Upper lobe of left lung (tissue), 4 donors: ENCODE results near the gene UBE2L5.

Source experiments
- EP300 ChIP-seq, 4 donors: sonication (generic); formaldehyde crosslinking; IDR thresholded peaks; one replicate each; pipeline ENCODE4 v1.5.1; 2017; ENCODE audit warnings: antibody characterized with exemption in 4 of 4, control low read depth in 2 of 4
- TF ChIP-seq, protein P1 (sequence below), 6 experiments: fragments of 450-650 bp in 4 of 6; fragments of 200-600 bp in 2 of 6; sonication (generic) in 2 of 6; IDR thresholded peaks; one replicate each; pipeline ENCODE4 v1.5.1; 2016 to 2019; ENCODE audit warnings: antibody characterized with exemption in 6 of 6

DNA sequence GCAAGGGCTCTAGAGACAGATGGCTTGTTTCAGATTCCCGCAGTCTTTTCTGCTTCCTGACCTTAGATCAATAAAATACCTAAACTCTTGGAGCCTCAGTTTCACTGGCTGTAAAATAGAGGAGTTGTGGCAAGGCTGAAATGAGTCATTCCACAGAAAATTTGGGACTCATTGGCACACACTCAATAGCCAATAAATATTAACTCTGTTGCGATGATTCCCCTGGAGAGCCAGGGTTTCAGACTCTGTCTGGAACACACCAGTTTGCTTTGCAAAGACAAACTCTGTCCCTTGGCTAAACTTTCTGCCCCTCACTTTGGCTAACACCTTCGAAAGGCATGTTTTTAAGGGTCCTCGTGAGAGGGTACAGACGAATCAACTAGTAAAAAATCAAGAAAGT lies 18.1 kb upstream of the UBE2L5 start:
- no peak for TF ChIP-seq EP300 (IDR thresholded peaks at IDR 0.05)
- TF ChIP-seq, protein P1, sequence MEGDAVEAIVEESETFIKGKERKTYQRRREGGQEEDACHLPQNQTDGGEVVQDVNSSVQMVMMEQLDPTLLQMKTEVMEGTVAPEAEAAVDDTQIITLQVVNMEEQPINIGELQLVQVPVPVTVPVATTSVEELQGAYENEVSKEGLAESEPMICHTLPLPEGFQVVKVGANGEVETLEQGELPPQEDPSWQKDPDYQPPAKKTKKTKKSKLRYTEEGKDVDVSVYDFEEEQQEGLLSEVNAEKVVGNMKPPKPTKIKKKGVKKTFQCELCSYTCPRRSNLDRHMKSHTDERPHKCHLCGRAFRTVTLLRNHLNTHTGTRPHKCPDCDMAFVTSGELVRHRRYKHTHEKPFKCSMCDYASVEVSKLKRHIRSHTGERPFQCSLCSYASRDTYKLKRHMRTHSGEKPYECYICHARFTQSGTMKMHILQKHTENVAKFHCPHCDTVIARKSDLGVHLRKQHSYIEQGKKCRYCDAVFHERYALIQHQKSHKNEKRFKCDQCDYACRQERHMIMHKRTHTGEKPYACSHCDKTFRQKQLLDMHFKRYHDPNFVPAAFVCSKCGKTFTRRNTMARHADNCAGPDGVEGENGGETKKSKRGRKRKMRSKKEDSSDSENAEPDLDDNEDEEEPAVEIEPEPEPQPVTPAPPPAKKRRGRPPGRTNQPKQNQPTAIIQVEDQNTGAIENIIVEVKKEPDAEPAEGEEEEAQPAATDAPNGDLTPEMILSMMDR (IDR thresholded peaks at IDR 0.05), result no peak
